Smooth muscle cell (in vitro differentiated cells): ENCODE data around the gene CHD5. TPM values are rescaled to one million over a fixed set of nuclear protein-coding genes. Genes with fewer than 3 reads are reported as not detected.

Experiments used
- DNase-seq: peaks from one replicate; lab custom pipeline; 2025; ENCODE audit not compliant: unreplicated experiment; lab: John Stamatoyannopoulos, UW
- H2AFZ ChIP-seq: fragments of 200-600 bp; sonication (generic); 2 replicates; pipeline ENCODE4 v1.6.0; 2016; ENCODE audit warnings: antibody characterized with exemption, low read depth, mild to moderate bottlenecking
- H3F3A ChIP-seq: fragments of 200-600 bp; sonication (generic); 2 replicates; pipeline ENCODE4 v1.6.0; 2017; ENCODE audit warnings: antibody characterized with exemption, low read depth
- H3K27ac ChIP-seq: fragments of 200-600 bp; sonication (generic); 2 replicates; pipeline ENCODE4 v1.5.1; 2016; ENCODE audit warnings: low read depth, mild to moderate bottlenecking
- H3K27me3 ChIP-seq: fragments of 200-600 bp; sonication (generic); 2 replicates; pipeline ENCODE4 v1.6.1; 2016; ENCODE audit warnings: low read depth, mild to moderate bottlenecking
- H3K36me3 ChIP-seq: fragments of 200-600 bp; sonication (generic); 2 replicates; pipeline ENCODE4 v1.5.1; 2016; ENCODE audit warnings: low read depth
- H3K4me1 ChIP-seq: fragments of 200-600 bp; sonication (generic); 2 replicates; pipeline ENCODE4 v1.5.1; 2016; ENCODE audit warnings: low read depth
- H3K4me2 ChIP-seq: fragments of 200-600 bp; sonication (generic); 2 replicates; pipeline ENCODE4 v1.6.0; 2016; ENCODE audit warnings: mild to moderate bottlenecking
- H3K4me3 ChIP-seq: fragments of 200-600 bp; sonication (generic); 2 replicates; pipeline ENCODE4 v1.5.1; 2016; ENCODE audit warnings: mild to moderate bottlenecking
- H3K79me2 ChIP-seq: fragments of 200-600 bp; sonication (generic); 2 replicates; pipeline ENCODE4 v1.6.0; 2016; ENCODE audit warnings: low read depth, mild to moderate bottlenecking
- H3K9ac ChIP-seq: fragments of 200-600 bp; sonication (generic); 2 replicates; pipeline ENCODE4 v1.6.0; 2016; ENCODE audit warnings: low read depth
- H3K9me3 ChIP-seq: fragments of 200-600 bp; sonication (generic); replicated peaks from 2 replicates; pipeline ENCODE4 v1.5.1; 2016; ENCODE audit warnings: low read depth
- H4K20me1 ChIP-seq: fragments of 200-600 bp; sonication (generic); 2 replicates; pipeline ENCODE4 v1.6.0; 2016; ENCODE audit warnings: low read depth
- WGBS: methylation state at CpG from one replicate; pipeline ENCODE4 v1.1.7; 2016; ENCODE audit warnings: low lambda C conversion rate; 5-methylcytosine and 5-hydroxymethylcytosine counted together
- polyA plus RNA-seq: library from polyadenylated mRNA; unstranded; fragments of >200 nt; fragmentation: Nextera tagmentation; extraction: Ambion mirVana; gene quantifications from 2 replicates; pipeline ENCODE4 v1.2.1, GENCODE V29; 2016
- total RNA-seq: library from RNA; depleted of rRNA; stranded (reverse); fragments of >200 nt; gene quantifications from 2 replicates; pipeline ENCODE4 v1.2.3, GENCODE V29; 2014
- TF ChIP-seq, protein P1 (sequence below): fragments of 200-600 bp; sonication (generic); IDR thresholded peaks from 2 replicates; pipeline ENCODE4 v1.5.1; 2017; ENCODE audit warnings: borderline replicate concordance, mild to moderate bottlenecking, antibody characterized with exemption; ENCODE audit not compliant: insufficient read depth, poor library complexity, severe bottlenecking

CHD5 gene
- total and polyA plus RNA-seq, 2 experiments from 2014 or later, result 0.40 TPM; not detected in 1

DNA sequence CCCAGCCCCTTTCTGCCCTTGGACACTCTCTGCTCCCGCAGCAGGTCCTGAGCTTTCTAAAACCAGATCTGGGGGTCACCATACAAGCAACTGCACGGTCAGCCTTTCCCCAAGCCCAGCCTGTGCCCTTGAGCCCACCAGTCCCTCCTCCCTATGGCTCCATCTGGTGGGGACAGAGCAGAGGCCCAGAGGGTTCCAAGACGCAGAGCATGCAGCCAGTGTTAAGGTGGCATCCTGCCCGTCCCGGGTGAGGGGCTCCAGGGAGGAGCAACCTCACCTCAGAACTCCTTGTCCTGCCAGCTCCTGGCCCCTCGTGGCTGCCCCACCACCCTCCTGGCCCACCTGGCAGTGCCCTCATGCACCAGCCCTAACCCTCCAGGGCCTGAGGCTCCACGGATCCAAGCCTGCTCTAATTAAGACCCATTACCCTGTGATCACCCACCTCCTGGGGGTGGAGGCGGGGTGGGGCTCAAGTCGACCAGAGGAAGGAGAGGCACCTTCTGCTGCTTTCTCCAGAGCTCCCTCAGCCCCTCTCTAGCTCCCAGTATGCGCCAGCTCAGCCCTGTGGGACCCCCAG, 8.5 kb downstream of the CHD5 start:
- H3K9ac ChIP-seq, result no peak overlapping the region
- no peak overlapping the region for H2AFZ ChIP-seq
- no peak overlapping the region for H3K4me3 ChIP-seq
- H3K4me2 ChIP-seq, result no peak overlapping the region
- no peak for DNase-seq
- TF ChIP-seq, protein P1, sequence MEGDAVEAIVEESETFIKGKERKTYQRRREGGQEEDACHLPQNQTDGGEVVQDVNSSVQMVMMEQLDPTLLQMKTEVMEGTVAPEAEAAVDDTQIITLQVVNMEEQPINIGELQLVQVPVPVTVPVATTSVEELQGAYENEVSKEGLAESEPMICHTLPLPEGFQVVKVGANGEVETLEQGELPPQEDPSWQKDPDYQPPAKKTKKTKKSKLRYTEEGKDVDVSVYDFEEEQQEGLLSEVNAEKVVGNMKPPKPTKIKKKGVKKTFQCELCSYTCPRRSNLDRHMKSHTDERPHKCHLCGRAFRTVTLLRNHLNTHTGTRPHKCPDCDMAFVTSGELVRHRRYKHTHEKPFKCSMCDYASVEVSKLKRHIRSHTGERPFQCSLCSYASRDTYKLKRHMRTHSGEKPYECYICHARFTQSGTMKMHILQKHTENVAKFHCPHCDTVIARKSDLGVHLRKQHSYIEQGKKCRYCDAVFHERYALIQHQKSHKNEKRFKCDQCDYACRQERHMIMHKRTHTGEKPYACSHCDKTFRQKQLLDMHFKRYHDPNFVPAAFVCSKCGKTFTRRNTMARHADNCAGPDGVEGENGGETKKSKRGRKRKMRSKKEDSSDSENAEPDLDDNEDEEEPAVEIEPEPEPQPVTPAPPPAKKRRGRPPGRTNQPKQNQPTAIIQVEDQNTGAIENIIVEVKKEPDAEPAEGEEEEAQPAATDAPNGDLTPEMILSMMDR, result peak; percentile 14
- no peak overlapping the region for H3K27ac ChIP-seq
- no peaks in the 10 kb centered on the region for H4K20me1 ChIP-seq
- no peaks in the 10 kb centered on the region for H3K9me3 ChIP-seq
- no peaks in the 10 kb centered on the region for H3K36me3 ChIP-seq
- H3K4me1 ChIP-seq, result no peaks in the 10 kb centered on the region
- H3F3A ChIP-seq, result no peaks in the 10 kb centered on the region
- WGBS, result 58% methylated on average over 9 of the region's 10 CpGs
- peaks cover 21% of the 10 kb centered on the region for H3K27me3 ChIP-seq
- H3K79me2 ChIP-seq, result no peaks in the 10 kb centered on the region

DNA sequence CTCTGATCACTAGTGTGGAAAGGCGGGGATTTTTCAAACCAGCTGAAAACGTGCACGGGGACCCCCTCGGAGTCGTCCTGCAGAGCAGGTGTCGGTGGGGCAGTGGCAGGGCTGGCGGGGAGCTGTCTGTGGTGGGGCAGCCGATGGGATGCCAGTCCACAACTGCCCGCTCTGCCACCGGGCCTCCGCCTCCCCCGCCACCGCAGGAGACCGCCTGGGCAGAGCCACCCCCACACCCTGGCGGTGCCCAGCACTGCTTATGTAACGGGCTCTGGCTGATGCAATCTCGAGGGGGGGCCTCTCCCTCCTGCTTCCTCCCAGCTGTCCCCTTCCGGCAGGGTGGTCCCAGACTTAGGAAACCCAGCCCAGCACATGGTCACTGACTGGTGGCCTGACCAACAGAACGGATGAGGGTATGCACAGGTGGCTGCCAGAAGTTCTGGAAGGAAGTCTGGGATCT, 9.3 kb downstream of the CHD5 start:
- H3K9me3 ChIP-seq, result no peaks in the 10 kb centered on the region
- H3K4me2 ChIP-seq, result no peak overlapping the region
- H3K27me3 ChIP-seq, result peaks cover 15% of the 10 kb centered on the region
- H3K27ac ChIP-seq, result no peak overlapping the region
- H3K4me1 ChIP-seq, result no peaks in the 10 kb centered on the region
- H2AFZ ChIP-seq, result no peak overlapping the region
- H3K9ac ChIP-seq, result no peak overlapping the region
- DNase-seq, result no peak
- 83% methylated on average over 9 of the region's 19 CpGs for WGBS
- TF ChIP-seq, protein P1, result no peak
- H3K4me3 ChIP-seq, result no peak overlapping the region
- no peaks in the 10 kb centered on the region for H3K79me2 ChIP-seq
- no peaks in the 10 kb centered on the region for H3K36me3 ChIP-seq
- H3F3A ChIP-seq, result no peaks in the 10 kb centered on the region
- H4K20me1 ChIP-seq, result no peaks in the 10 kb centered on the region

DNA sequence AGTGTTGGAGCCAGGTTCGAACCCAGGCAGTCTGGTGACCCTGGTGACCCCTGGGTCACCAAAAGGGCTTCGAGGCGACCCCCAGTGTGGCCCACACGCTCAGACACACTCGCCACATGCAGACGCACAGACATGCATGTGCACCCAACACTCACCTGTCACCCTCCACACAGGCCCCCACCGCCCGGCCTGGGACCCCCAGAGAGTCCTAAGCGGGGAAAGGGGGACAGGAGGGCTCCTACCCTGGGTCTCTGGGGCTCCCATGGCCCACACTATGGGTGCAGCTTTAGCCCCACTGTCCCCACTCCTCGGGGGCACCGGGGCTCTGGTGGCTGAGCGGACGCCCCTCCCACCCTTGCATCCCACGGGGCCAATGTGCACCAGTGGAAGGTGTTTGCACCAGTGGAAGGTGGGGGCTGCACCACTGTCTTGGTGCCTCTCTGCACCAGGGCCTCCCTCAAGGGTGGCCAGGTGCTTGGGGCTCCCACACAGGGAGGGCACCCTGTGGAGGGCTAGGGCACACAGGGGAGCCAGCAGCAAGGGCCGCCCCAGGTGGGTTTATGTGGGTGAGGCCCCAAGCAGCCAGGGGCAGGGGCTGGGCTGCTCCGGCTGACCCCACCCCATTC, 9.9 kb downstream of the CHD5 start:
- H3F3A ChIP-seq, result no peaks in the 10 kb centered on the region
- TF ChIP-seq, protein P1, result no peak
- H4K20me1 ChIP-seq, result no peaks in the 10 kb centered on the region
- no peak overlapping the region for H3K27ac ChIP-seq
- H3K4me1 ChIP-seq, result no peaks in the 10 kb centered on the region
- no peak for DNase-seq
- no peaks in the 10 kb centered on the region for H3K79me2 ChIP-seq
- H3K4me3 ChIP-seq, result no peak overlapping the region
- no peaks in the 10 kb centered on the region for H3K9me3 ChIP-seq
- no peak overlapping the region for H3K4me2 ChIP-seq
- H3K27me3 ChIP-seq, result peaks cover 15% of the 10 kb centered on the region
- 93% methylated on average over 15 of the region's 16 CpGs for WGBS
- H3K9ac ChIP-seq, result no peak overlapping the region
- H2AFZ ChIP-seq, result no peak overlapping the region
- H3K36me3 ChIP-seq, result no peaks in the 10 kb centered on the region
